IPS DF 4.7 (cell line): Measurements from ENCODE around the gene SLC2A1.
"Not testable (repeated sequence)": the region's sequence is repeated elsewhere in the genome, so short reads cannot be mapped to it uniquely, and the experiment has no call there.

Source experiments
- DNase-seq: peaks from one replicate; pipeline ENCODE4 v3.0.0-alpha.2; 2013; ENCODE audit warnings: low spot score; ENCODE audit errors: extremely low read depth

The SLC2A1 gene

DNA sequence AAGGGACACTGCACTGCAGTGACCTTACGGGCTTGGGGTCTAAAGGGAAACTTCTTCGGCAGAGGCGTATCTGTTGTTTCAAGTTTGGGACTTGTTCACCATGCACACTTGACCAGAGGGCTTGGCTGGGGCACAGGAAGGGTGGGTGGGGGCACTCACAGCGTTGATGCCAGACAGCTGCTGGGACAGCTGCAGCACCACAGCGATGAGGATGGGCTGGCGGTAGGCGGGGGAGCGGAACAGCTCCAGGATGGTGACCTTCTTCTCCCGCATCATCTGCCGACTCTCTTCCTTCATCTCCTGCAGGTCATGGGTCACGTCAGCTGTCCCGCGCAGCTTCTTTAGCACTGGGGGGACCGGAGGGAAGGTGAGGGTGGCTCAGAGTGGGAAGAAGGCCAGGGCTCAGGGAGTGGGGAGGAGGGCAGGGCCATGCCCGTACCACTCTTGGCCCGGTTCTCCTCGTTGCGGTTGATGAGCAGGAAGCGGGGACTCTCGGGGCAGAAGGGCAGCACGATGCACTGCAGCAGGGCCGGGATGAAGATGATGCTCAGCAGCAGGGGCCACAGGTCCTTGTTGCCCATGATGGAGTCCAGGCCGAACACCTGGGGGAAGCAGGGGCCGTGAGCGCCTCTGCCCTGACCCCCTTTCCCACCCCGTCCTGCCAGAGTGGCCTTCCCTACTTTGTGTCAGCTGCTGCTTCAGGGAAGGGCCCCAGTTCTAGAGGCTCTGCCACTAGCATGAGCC is 29.1 kb downstream of the SLC2A1 start:
- no peak for DNase-seq

DNA sequence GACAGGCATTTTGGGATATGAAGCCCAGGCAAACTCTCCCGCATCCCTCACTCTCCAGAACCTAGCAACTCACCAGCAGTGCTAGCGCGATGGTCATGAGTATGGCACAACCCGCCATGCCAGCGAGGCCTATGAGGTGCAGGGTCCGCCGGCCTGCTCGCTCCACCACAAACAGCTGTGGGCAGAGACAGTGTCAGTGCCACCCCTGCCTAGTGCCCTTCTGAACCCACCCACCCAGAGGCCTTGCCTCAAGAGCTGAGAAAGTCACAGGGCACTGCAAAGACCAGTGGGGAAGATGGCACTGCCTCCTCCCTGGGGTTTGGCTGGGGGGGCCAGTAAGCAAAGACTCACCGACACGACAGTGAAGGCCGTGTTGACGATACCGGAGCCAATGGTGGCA is 29.8 kb downstream of the SLC2A1 start:
- no peak for DNase-seq

DNA sequence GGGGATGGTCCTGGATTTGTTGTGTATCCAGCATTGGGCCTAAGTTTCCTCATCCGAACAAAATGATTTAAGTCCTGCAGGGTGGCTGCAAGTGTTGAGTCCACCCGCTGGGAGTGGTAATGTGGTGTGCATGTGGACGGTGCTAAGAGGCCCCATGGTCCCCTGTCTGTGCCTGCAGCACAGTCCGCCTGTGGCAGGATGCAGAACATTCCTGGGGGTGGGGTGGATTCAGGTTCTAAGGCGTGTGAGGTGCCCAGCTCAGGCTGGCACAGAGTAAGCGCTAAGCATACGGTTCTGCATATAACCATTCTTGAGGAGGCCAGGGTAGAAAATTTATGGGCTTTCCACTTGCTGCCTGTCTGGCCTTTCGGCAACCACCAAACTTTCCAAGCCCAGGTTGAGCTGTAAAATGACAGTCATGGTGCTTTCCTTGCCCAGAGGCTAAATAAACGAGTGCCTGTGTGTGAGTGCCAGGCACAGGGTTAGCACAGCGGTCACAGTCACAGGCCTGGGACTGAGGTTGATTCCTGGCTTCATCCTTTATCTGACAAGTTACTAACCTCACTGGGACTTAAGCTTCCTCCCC is 30.7 kb downstream of the SLC2A1 start:
- no peak for DNase-seq

DNA sequence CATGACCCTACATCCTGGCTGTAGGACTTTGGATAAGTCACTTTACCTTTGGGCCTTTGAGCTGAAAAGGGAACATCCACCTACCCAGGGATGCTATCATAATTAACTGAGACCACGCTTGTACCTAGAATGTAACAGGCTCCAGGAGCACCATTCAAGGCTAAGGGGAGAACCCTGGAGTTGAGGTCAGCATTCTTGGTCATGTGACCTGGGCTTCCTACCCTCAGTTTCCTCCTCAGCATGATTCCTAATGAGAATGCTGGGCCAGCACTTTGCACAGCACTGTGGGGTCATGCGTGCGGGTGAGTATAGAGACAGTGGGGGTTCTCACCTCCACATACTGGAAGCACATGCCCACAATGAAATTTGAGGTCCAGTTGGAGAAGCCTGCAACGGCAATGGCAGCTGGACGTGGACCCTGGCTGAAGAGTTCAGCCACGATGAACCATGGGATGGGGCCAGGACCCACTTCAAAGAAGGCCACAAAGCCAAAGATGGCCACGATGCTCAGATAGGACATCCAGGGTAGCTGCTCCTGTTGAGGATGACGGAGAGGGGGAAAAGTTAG is 31.3 kb downstream of the SLC2A1 start:
- no peak for DNase-seq

DNA sequence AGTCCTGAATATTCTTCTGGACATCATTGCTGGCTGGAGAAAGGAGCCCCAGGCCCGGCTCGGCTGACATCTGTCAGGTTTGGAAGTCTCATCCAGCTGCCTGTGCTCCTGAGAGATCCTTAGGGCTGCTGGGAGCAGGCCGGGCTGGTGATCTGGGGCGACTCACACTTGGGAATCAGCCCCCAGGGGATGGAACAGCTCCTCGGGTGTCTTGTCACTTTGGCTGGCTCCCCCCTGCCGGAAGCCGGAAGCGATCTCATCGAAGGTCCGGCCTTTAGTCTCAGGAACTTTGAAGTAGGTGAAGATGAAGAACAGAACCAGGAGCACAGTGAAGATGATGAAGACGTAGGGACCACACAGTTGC is 31.8 kb downstream of the SLC2A1 start:
- DNase-seq = no peak

DNA sequence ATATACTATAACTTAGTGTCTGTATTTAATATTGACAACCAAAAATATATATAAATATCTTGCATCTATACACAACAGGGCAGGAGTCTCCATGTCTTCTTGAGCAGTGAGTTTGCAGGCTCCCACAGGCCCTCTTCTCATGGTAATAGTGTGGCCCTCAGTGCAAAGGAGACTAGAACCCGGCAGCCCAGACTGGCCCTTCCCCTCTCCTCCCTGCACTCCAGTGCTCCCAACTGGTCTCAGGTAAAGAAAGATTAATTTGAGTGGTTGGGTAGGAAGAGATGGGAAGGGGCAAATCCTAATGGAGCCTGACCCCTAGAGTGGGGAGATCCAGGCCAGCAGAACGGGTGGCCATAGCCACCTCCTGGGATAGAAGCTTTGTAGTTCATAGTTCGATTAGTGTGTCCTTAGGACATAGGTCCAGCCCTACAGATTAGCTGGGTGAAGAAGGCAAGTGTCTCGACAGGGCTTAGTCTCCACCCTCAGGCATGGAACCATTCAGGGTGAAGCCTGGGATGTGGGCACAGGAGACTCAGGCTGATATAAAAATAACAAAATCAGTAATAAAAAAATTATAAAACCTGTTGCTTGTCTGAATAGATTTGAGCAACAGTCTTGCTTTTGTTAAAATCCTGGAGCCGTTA is 32.3 kb downstream of the SLC2A1 start:
- DNase-seq = no peak

DNA sequence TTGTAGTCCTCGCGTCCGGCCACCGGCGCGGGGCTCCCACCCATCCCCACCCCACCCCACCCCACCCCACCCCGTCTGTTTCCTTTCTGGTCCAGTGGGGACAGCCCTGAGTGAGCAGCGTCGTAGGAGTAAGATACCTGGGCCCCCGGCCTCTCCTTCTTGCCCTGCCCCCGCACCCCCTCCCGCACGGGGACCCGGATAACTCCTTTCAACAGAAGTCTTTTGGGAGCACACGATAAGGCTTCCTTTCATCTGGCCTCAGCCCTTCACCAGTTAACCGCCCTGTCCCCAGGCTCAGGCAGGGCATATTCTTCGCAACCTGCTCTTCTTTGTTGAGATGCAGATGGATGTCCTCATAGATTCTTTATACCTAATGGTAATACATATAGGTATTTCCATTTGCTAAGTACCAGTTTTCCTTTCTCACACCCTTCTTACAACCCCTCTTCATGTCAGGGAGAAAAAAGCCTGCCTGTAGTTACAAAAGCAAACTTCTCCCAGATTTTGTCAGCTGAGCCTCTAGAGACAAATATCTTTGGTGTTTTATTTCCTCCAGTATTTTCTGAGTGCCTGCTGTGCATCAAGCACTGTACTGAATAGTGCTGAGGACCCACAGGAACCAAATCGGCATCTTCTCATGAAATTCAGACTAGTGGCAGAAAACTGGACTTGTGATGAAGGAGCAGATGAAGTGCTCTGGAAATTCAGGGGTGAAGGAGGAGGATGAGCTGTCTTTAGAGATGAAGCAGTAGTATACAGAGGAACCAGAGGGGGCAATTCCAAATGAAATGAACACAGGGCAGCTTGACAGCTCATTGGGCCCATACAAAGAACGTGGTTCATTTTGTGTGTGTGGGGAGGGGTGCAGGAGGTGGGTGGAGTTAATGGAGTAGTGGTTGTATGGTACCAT is 33.6 kb downstream of the SLC2A1 start:
- no peak for DNase-seq

DNA sequence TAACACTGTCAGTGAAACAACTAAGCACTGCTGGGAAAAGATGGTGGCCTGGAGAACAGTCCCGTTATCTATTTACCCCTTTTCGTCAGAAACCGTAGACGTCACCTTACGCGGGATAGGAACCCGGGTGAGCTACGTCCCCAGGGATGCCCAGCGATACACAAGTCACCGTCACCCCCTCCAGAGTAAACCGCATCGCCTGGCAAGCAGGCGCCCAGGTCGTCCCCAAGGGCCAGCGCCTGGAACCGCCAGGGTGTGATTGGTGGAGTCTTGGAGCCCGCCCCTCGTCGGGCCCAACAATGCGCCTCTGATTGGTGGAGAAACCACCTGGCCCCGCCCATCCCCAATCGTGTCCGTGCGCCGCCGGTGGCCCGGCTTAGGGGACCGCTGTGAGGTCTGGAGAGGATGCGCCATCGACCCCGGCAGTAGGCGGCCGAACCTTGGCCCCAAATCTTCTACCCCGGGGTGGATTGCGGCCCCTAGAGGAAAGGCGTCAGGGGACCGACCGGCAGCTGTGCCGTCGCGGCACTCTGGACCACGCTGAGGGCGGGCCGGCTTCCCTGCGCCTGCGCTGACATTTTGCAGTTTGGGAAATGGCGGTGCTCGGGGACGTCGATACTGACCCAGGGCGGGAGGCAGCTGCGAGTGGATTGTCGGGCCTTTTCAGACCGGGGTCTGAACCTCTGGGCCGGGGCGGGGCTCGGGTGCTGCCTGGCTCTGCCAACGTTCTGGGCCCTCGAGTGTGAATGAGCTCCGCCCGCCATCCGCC is 34.4 kb downstream of the SLC2A1 start:
- peak; percentile 62 for DNase-seq

DNA sequence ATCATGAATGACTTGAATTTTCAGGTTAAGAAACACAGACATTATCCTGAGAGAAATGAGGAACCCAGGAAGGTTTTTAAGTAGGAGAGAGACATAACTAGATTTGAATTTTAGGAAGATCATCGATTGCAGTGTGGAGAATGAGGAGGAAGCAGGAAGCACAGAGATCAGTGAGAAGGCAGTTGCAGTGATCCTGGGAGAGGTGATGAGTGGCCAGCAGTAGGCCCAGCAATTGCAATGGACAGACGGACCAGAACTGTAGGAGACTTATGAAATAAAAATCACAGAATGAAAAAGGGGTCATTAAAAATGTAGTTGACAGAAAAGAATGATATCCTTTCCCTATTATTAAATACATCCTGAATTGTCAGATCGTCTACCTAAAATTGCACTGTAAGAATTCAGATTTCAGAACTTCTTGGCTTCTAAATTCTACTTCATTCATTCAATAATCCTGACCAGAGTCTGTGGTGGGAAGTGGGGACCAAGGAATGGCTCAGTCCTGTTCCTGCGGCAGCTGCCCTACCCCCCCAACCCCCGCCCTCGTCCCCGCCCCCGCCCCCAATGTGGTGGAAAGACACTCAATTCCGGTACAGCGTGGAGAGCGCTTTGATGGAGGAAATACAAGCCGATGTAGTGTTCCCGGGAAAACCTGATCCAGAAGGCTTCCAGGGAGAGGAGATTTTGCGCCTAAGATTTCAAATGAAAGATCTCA is 35.1 kb downstream of the SLC2A1 start:
- DNase-seq = no peak

DNA sequence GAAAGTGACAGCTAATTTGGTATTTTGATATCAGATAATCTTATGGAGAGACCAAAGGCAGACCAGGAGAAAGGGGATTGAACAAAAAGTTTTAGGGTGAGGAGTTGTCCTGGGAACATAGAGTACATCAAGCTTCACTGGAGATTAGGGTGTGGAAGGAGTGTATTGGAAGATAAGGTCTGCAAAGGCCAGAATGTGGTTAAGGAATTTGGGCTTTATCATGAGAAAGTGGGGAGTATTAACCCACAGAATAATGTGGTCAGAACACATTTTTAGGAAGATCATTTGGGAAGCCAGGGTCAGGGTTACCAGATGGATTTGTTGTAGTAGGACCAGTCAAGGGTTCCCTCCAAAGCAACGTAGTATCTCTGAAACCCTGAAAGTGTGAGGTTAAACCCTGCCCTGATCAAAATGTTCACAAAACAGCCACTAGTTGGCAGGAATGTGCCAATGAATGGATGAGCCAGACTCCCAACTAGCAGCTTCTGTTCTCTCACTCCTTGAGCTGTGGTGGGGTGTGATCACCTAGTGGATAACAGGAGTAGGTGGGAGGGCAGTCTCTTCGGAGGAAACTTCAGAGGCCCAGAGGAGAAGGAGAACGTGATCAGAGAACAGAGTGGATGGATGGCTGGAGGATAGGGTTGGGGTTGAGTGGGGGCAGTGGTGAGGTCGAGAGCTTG is 35.8 kb downstream of the SLC2A1 start:
- peak; percentile 81 for DNase-seq

DNA sequence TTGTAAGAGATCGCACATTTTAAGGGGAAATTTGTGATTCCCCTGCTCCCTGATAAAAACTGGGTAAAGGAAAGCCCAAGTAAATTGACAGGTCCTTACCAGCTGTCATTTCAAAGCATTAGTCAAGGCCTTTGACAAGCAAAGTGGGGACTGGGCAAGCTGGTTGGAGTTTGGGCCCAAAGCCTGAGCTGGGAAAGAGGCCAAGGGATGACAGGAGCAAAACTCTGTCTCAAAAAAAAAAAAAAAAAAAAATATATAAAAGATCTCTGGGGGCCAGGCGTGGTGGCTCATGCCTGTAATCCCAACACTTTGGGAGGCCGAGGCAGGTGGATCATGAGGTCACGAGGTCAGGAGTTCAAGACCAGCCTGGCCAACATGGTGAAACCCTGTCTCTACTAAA is 36.9 kb downstream of the SLC2A1 start:
- DNase-seq = no peak

DNA sequence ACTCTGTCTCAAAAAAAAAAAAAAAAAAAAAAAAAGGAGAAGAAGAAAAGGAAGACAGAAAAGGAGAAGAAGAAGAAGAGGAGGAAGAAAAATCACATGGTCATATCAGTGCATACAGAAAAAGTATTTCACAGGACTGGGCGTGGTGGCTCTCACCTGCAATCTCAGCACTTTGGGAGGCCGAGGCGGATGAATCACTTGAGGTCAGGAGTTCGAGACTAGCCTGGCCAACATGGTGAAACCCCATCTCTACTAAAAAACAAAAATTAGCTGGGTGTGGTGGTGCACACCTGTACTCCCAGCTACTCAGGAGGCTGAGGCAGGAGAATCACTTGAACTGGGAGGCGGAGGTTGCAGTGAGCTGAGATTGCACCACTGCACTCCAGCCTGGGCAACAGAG is 39.0 kb downstream of the SLC2A1 start:
- not testable (repeated sequence) for DNase-seq

DNA sequence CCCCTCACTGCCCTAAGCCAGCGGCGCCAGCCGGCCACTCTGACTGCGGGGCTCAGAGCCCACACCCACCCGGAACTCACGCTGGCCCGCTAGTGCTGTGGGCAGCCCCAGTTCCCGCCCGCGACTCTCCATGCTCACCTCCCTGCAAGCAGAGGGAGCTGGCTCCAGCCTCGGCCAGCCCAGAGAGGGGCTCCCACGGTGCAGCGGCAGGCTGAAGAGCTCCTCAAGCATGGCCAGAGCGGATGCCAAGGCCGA is 41.5 kb downstream of the SLC2A1 start:
- no peak for DNase-seq

DNA sequence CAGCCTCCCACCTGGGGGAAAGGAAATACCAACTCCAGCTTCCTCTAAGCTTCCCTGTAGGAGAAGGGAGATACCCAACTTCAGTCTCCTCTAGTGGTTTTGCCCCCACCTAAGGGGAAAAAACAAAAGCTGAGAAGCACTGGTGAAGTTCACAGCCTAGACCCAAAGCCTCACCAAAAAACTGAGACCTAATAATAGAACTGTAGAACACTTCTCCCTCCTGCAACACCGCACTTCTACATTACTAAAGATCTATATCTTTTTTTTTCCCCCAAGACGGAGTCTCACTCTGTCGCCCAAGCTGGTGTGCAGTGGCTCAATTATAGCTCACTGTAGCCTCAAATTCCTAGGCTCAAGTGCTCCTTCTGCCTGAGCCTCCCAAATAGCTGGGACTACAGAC is 43.2 kb downstream of the SLC2A1 start:
- no peak for DNase-seq

DNA sequence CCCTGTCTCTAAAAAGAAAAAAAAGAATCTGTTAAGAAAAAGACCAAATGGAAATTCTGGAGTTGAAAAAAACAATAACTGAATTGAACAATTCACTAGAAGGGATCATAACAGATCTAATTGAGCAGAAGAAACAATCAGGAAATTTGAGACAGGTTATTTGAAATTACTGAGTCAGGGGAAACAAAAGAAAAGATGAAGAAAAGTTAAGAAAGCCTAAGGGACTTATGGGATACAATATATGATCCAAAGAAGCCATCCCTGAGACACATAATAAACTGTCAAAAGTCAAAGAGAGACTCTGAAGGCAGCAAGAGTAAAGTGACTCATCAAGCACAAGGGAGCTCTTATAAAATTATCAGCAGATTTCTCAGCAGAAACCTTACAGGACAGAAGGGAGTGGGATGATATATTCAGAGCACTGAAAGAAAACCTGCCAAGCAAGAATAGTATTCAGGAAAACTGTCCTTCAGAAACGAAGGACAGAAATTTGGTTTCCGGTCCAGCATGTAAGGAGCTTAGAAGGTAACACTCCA is 44.5 kb downstream of the SLC2A1 start:
- DNase-seq = no peak

DNA sequence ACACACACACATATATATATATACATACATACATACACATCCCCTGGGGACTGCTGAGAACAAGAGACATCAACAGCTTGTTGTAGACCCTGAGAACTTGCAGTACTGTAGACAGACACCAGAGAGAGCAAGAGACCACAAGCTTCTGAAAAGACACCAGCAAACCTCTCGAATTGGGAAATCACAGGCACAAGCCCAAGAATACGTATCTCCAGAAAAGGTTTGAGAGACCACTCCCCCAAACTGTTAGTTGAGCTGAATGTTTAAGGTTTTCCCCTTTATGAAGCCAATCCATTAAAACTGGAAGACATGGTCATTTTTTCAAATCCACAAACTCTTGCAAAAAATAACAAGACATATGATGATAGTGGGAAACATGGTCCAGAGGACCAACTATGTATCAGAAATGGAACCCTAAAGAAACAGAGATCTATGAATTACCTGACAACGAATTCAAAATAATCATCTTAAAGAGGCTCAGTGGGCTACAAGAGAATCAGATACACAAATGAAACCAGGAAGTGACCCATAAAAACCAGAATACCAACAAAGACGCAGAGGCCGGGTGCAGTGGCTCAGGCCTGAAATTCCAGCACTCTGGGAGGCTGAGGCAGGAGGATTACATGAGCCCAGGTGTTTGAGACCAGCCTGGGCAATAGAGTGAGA is 45.1 kb downstream of the SLC2A1 start:
- peak; percentile 87 for DNase-seq

DNA sequence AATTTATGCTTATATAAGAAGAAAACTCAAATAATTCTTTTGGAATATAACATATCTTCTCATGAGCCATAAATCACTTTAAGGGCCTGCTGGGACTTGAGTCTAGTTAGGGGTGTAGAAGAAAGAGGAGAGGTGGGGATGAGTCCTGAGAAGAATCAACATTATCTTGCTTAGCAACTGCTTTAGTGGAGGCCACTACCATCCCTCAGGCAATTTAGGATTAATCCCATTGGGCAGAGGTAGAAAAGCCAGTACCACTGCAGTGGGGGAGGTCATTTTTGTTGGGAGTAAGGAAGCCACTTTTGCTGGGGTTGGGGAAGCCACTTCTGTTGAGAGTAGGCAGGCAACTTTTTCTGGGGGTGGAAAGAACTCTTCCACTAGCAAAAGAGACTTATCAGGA is 47.7 kb downstream of the SLC2A1 start:
- no peak for DNase-seq

DNA sequence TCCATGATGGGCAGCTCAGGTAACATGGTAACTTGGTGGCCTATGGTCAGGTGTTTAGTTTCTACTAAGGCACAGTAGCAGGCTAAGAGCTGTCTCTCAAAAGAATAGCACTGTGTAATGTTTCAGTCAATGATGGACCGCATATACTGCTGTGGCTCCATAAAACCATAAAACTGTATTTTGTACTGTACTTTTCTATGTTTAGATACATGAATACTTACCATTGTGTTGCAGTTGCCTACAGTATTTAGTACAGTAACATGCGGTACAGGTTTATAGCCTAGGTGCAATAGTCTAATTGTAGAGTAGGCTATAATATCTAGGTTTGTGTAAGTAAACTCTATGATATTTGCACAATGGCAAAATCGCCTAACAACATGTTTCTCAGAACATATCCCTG is 50.6 kb downstream of the SLC2A1 start:
- no peak for DNase-seq

DNA sequence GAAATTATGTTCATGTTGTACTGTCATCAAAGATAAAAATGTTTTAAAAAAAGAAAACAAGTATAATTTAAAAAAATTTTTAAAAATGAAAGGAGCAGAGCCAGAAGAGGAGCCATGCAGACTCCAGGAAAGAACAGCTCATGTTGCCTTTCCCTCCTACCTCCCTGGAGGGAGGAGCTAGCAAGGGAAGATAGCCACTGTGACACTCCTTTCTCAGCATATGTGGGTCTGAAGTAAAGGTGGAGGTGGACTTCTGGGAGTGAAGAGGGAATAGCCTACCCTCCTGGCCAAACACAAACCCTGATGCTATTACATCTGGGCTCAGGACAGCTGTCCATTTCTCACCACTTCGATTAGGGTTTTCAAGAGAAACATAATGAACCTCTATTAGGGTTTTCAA is 54.2 kb downstream of the SLC2A1 start:
- no peak for DNase-seq
